GM12878 (cell line): ENCODE measurements around the gene KISS1. TPM values are rescaled to one million over a fixed set of nuclear protein-coding genes. Genes with fewer than 3 reads are reported as not detected.

Experiments used
- ATAC-seq: fragments of 200-7000 bp; cut with Tn5 transposase; 3 replicates; pipeline ENCODE4 v1.9.1; 2020; ENCODE audit warnings: mild to moderate bottlenecking, moderate library complexity
- BruUV-seq: library from RNA; stranded (reverse); fragments of 400-500 nt; replicated peaks from 2 replicates; lab custom pipeline; 2021; lab: Mats Ljungman, UMichigan
- CTCF ChIA-PET: fragments of 300-600 bp; sonication (Branson Sonifier 250); formaldehyde crosslinking; extraction: SDS; loops from one replicate; lab custom pipeline; 2021; ENCODE audit warnings: inconsistent platforms; lab: Yijun Ruan, JAX
- POLR2A ChIA-PET: fragments of 350-600 bp; formaldehyde crosslinking; extraction: SDS; loops from one replicate; lab custom pipeline; 2021; ENCODE audit warnings: inconsistent platforms; lab: Charles Lee
- RAD21 ChIA-PET: fragments of 300-600 bp; sonication (Branson Sonifier 250); formaldehyde crosslinking; loops from one replicate; lab custom pipeline; 2023; ENCODE audit warnings: antibody characterized with exemption; ENCODE audit not compliant: unreplicated experiment; lab: Charles Lee
- SMC1A ChIA-PET: fragments of 300-600 bp; sonication (Branson Sonifier 250); formaldehyde crosslinking; loops from one replicate; lab custom pipeline; 2023; ENCODE audit not compliant: unreplicated experiment, uncharacterized antibody; lab: Charles Lee
- DNase-seq: peaks from one replicate; pipeline ENCODE4 v3.0.0-alpha.2; 2011; ENCODE audit warnings: low read depth, low spot score
- FAIRE-seq: peaks from 3 replicates; lab custom pipeline; 2011; peaks lifted over from hg19 to GRCh38; lab: Jason Lieb, UNC
- H2AFZ ChIP-seq: 2 replicates; pipeline ENCODE4 v1.6.0; 2011; ENCODE audit warnings: low read depth, low read length, control low read depth; ENCODE audit not compliant: control insufficient read depth
- H3K27ac ChIP-seq: 2 replicates; pipeline ENCODE4 v1.5.1; 2011; ENCODE audit warnings: control low read depth; ENCODE audit not compliant: control insufficient read depth, insufficient read depth
- H3K27me3 ChIP-seq, 2 experiments: replicated peaks in 1 of 2; 2 replicates each; pipeline versions ENCODE4 v1.6.0 to v1.6.1; 2011; ENCODE audit warnings: low read length in 1 of 2; ENCODE audit not compliant: control insufficient read depth in 2 of 2, insufficient read depth in 2 of 2
- H3K36me3 ChIP-seq, 2 experiments: 2 replicates each; pipeline ENCODE4 v1.5.1; 2011; ENCODE audit warnings: low read length in 1 of 2; ENCODE audit not compliant: control insufficient read depth in 2 of 2, insufficient read depth in 2 of 2
- H3K4me1 ChIP-seq: 2 replicates; pipeline ENCODE4 v1.6.1; 2011; ENCODE audit warnings: mild to moderate bottlenecking, low read length, moderate library complexity, mixed read lengths; ENCODE audit not compliant: control insufficient read depth, insufficient read depth
- H3K4me2 ChIP-seq: 2 replicates; pipeline ENCODE4 v1.6.0; 2011; ENCODE audit warnings: control low read depth; ENCODE audit not compliant: control insufficient read depth, insufficient read depth
- H3K4me3 ChIP-seq: fragments of 200-600 bp; sonication (generic); 2 replicates; pipeline ENCODE4 v1.5.1; 2016
- H3K79me2 ChIP-seq: 2 replicates; pipeline ENCODE4 v1.6.0; 2011; ENCODE audit warnings: low read length; ENCODE audit not compliant: control insufficient read depth, insufficient read depth
- H3K9ac ChIP-seq: 2 replicates; pipeline ENCODE4 v1.8.0; 2011; ENCODE audit warnings: low read length, control low read depth, mixed read lengths; ENCODE audit not compliant: control insufficient read depth, insufficient read depth
- H3K9me3 ChIP-seq: replicated peaks from 3 replicates; pipeline ENCODE4 v1.5.1; 2011; ENCODE audit warnings: mild to moderate bottlenecking, low read length; ENCODE audit not compliant: control insufficient read depth, insufficient read depth
- H4K20me1 ChIP-seq: 2 replicates; pipeline ENCODE4 v1.6.0; 2011; ENCODE audit not compliant: control insufficient read depth, insufficient read depth
- CHD4 ChIP-seq: fragments of 200-600 bp; sonication (generic); IDR thresholded peaks from 2 replicates; pipeline ENCODE4 v1.6.1; 2016; ENCODE audit warnings: mild to moderate bottlenecking
- DPF2 ChIP-seq: fragments of 450-650 bp; IDR thresholded peaks from 2 replicates; pipeline ENCODE4 v1.6.1; 2017; ENCODE audit warnings: mild to moderate bottlenecking
- EED ChIP-seq: sonication (generic); IDR thresholded peaks from 2 replicates; pipeline ENCODE4 v1.6.1; 2016; ENCODE audit warnings: antibody characterized with exemption, low read depth
- MYB ChIP-seq: fragments of 150-350 bp; IDR thresholded peaks from 2 replicates; pipeline ENCODE4 v1.6.1; 2014; ENCODE audit warnings: mild to moderate bottlenecking, low read depth, low read length, borderline replicate concordance
- PAX8 ChIP-seq: fragments of 450-650 bp; IDR thresholded peaks from 2 replicates; pipeline ENCODE4 v1.6.1; 2017; ENCODE audit warnings: mild to moderate bottlenecking, moderate library complexity
- ZBED1 ChIP-seq: IDR thresholded peaks from 2 replicates; pipeline ENCODE4 v1.6.1; 2016; ENCODE audit warnings: borderline replicate concordance
- ZNF622 ChIP-seq: fragments of 450-650 bp; IDR thresholded peaks from 2 replicates; pipeline ENCODE4 v1.6.1; 2017; ENCODE audit warnings: mild to moderate bottlenecking, inconsistent platforms
- WGBS: methylation state at CpG from one replicate; pipeline ENCODE4 v1.1.6; 2016; ENCODE audit warnings: low lambda C conversion rate; ENCODE audit not compliant: insufficient replicate concordance, insufficient coverage; ENCODE audit errors: missing lambda C conversion rate; 5-methylcytosine and 5-hydroxymethylcytosine counted together
- in situ Hi-C: fragments of 300-500 bp; cut with MboI; formaldehyde crosslinking; loops from 9 replicates; pipeline ENCODE4 v1.14.3; 2018; ENCODE audit warnings: mixed read lengths
- intact Hi-C: fragments of 100-400 bp; cut with micrococcal nuclease; formaldehyde crosslinking; loops from one replicate; pipeline ENCODE4 v1.14.2; 2022; ENCODE audit not compliant: unreplicated experiment
- polyA plus RNA-seq, 11 experiments: library from polyadenylated mRNA; depleted of rRNA in 4 of 11; unstranded in 6 of 11; stranded (reverse) in 5 of 11; fragments of >200 nt; fragmentation: Nextera tagmentation in 4 of 11; fragmentation: Illumina TruSeq in 1 of 11; extraction: Ambion mirVana in 4 of 11; extraction: Trizol in 1 of 11; gene quantifications; 1 replicate in 1 of 11; 2 replicates in 10 of 11; pipeline versions ENCODE4 v1.2.1 to v1.2.3, GENCODE V29; 2011 to 2016; ENCODE audit warnings: inconsistent platforms in 2 of 11, missing spikeins in 2 of 11, low read depth in 1 of 11
- total RNA-seq, 4 experiments: library from RNA; depleted of rRNA in 3 of 4; stranded (reverse); fragments of >200 nt in 3 of 4; fragmentation: Illumina TruSeq in 1 of 4; extraction: Trizol in 1 of 4; gene quantifications; 2 replicates each; pipeline versions ENCODE4 v1.2.1 to v1.2.3, GENCODE V29; 2013 to 2021
- TF ChIP-seq, protein P1 (sequence below): fragments of 450-650 bp; formaldehyde crosslinking; IDR thresholded peaks from 2 replicates; pipeline ENCODE4 v1.4.0; 2020; ENCODE audit warnings: mild to moderate bottlenecking, moderate library complexity
- TF ChIP-seq, protein P2 (sequence below): IDR thresholded peaks from 2 replicates; pipeline ENCODE4 v1.6.1; 2011; ENCODE audit warnings: mild to moderate bottlenecking, low read depth, low read length, moderate library complexity; ENCODE audit not compliant: insufficient replicate concordance
- TF ChIP-seq, protein P3 (sequence below): fragments of 150-350 bp; IDR thresholded peaks from 2 replicates; pipeline ENCODE4 v1.6.1; 2016; ENCODE audit warnings: low read depth, low read length

The KISS1 gene
- total and polyA plus RNA-seq, 10 of the 15 experiments (the other 5 are each of a cell fraction or from before 2014, with no cell fraction given), result not detected

DNA sequence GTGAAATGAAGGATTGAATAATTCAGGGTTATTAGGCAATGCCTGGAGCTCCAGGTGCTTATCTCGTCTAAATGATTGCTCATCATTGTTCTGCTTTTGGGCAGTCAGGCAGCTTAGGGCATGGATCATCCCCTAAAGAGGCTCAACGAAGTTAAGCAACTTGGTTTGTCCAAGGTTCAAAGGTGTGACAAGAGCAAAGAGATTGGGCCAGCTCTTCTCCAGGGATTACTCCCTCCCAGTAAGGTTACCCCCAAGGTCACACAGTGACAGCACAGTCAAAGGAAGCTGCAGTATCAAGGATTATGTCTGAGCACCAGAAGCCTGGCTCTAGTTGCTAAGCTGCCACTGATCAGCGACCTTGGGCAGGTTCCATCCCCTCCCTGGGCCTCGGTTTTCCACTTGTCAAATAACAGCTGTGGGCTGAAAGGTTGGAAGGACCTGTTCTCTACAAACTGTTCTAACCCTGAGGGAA, 51.2 kb downstream of the KISS1 start (continued):
- TF ChIP-seq, protein P1, sequence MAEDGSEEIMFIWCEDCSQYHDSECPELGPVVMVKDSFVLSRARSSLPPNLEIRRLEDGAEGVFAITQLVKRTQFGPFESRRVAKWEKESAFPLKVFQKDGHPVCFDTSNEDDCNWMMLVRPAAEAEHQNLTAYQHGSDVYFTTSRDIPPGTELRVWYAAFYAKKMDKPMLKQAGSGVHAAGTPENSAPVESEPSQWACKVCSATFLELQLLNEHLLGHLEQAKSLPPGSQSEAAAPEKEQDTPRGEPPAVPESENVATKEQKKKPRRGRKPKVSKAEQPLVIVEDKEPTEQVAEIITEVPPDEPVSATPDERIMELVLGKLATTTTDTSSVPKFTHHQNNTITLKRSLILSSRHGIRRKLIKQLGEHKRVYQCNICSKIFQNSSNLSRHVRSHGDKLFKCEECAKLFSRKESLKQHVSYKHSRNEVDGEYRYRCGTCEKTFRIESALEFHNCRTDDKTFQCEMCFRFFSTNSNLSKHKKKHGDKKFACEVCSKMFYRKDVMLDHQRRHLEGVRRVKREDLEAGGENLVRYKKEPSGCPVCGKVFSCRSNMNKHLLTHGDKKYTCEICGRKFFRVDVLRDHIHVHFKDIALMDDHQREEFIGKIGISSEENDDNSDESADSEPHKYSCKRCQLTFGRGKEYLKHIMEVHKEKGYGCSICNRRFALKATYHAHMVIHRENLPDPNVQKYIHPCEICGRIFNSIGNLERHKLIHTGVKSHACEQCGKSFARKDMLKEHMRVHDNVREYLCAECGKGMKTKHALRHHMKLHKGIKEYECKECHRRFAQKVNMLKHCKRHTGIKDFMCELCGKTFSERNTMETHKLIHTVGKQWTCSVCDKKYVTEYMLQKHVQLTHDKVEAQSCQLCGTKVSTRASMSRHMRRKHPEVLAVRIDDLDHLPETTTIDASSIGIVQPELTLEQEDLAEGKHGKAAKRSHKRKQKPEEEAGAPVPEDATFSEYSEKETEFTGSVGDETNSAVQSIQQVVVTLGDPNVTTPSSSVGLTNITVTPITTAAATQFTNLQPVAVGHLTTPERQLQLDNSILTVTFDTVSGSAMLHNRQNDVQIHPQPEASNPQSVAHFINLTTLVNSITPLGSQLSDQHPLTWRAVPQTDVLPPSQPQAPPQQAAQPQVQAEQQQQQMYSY (CRISPR knock-in tag), result no peak
- TF ChIP-seq DPF2 (no peak), PAX8 (no peak), ZNF622 (no peak), ZBED1 (no peak), CHD4 (no peak)
- TF ChIP-seq, all 136 proteins: peak for 0

DNA sequence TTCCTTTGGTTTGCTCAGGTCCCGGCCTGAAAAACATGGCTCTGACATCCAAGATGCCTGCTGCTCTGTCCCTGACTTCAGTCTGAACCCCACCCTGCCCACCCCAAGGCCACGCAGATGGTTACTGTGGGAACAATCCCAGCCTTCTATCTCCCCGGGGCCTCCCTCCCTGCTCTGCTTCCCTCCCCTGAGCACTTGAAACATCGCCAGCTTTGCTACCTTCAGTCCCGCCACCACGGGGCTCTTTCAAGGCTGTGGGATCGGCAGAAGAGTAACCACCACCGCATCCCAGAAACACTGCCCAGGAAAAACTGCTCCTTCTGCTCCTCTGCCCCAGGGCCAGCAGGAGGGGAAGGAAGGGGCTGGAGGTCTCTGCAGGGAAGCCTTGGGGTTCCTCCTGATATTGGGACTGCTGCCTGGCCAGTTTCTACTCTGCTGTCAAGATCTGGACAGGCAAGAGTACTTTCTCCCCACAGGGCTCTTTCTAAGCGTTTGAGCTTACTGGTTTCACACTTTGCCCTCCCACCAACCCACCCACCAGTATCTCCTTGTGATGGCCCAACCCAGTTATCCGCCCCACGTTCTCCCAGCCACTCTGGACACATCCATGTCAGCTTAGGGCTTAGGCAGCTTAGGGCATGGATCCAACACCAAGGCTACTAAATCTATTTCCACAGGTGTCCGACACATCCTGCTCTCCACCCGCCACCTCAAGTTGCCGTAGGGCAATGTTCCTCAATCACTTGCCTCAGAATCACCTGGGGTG, 52.8 kb downstream of the KISS1 start:
- Histone ChIP-seq H2AFZ (no peak overlapping the region), H3K27me3 (peaks cover 4 to 5% of the 10 kb centered on the region in 2 experiments; a peak in 3 of 4 replicates), H4K20me1 (no peaks in the 10 kb centered on the region), H3K4me3 (no peak overlapping the region), H3K4me2 (no peak overlapping the region), H3K4me1 (no peaks in the 10 kb centered on the region), H3K79me2 (no peaks in the 10 kb centered on the region), H3K27ac (no peak overlapping the region), H3K9ac (no peak overlapping the region), H3K36me3 (no peaks in the 10 kb centered on the region), H3K9me3 (no peaks in the 10 kb centered on the region)
- no peak for DNase-seq
- CTCF ChIA-PET, result interaction anchor here (0.8 kb wide), 1 partner anchor 288 kb away, joined by 3 read pairs; no protein-coding TSS in a partner anchor
- no peak for FAIRE-seq
- ATAC-seq, result no peak
- WGBS, result 31% methylated on average over 13 of the region's 14 CpGs
- TF ChIP-seq, protein P2, sequence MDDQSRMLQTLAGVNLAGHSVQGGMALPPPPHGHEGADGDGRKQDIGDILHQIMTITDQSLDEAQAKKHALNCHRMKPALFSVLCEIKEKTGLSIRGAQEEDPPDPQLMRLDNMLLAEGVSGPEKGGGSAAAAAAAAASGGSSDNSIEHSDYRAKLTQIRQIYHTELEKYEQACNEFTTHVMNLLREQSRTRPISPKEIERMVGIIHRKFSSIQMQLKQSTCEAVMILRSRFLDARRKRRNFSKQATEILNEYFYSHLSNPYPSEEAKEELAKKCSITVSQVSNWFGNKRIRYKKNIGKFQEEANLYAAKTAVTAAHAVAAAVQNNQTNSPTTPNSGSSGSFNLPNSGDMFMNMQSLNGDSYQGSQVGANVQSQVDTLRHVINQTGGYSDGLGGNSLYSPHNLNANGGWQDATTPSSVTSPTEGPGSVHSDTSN, result no peak
- TF ChIP-seq MYB (no peak), EED (no peak)
- TF ChIP-seq, protein P3, sequence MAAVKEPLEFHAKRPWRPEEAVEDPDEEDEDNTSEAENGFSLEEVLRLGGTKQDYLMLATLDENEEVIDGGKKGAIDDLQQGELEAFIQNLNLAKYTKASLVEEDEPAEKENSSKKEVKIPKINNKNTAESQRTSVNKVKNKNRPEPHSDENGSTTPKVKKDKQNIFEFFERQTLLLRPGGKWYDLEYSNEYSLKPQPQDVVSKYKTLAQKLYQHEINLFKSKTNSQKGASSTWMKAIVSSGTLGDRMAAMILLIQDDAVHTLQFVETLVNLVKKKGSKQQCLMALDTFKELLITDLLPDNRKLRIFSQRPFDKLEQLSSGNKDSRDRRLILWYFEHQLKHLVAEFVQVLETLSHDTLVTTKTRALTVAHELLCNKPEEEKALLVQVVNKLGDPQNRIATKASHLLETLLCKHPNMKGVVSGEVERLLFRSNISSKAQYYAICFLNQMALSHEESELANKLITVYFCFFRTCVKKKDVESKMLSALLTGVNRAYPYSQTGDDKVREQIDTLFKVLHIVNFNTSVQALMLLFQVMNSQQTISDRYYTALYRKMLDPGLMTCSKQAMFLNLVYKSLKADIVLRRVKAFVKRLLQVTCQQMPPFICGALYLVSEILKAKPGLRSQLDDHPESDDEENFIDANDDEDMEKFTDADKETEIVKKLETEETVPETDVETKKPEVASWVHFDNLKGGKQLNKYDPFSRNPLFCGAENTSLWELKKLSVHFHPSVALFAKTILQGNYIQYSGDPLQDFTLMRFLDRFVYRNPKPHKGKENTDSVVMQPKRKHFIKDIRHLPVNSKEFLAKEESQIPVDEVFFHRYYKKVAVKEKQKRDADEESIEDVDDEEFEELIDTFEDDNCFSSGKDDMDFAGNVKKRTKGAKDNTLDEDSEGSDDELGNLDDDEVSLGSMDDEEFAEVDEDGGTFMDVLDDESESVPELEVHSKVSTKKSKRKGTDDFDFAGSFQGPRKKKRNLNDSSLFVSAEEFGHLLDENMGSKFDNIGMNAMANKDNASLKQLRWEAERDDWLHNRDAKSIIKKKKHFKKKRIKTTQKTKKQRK, result no peak
- intact Hi-C loops (no loop called here), in situ Hi-C loops (no loop called here)
- POLR2A ChIA-PET, result interaction anchor here (0.6 kb wide), 1 partner anchor 275 kb away, joined by 6 read pairs; no protein-coding TSS in a partner anchor
- SMC1A ChIA-PET, result no interaction called here
- RAD21 ChIA-PET, result no interaction called here
- BruUV-seq, result no TSS peak
